Epithelial cell of proximal tubule (primary cell): ENCODE data around the gene TOMM5. TPM values are rescaled to one million over a fixed set of nuclear protein-coding genes. Genes with fewer than 3 reads are reported as not detected.
A peak's percentile ranks its signal among the peaks of the same experiment; 100 is the strongest.
"Not testable (repeated sequence)": the region's sequence is repeated elsewhere in the genome, so short reads cannot be mapped to it uniquely, and the experiment has no call there.

ENCODE experiments used
- DNase-seq: peaks from one replicate; pipeline ENCODE4 v3.0.0-alpha.2; 2011; ENCODE audit warnings: low read depth
- H3K4me3 ChIP-seq: 2 replicates; pipeline ENCODE4 v1.5.1; 2011; ENCODE audit warnings: low read depth, mild to moderate bottlenecking, low read length
- total RNA-seq: library from RNA; depleted of rRNA; stranded (reverse); fragments of >200 nt; gene quantifications from 2 replicates; pipeline ENCODE4 v1.2.3, GENCODE V29; 2015
- TF ChIP-seq, protein P1 (sequence below): conservative IDR thresholded peaks from 2 replicates; pipeline ENCODE4 v1.5.1; 2012; ENCODE audit warnings: low read depth, mild to moderate bottlenecking, low read length

Gene TOMM5
- total RNA-seq, 1 donor from 2014 or later: 159 TPM

DNA sequence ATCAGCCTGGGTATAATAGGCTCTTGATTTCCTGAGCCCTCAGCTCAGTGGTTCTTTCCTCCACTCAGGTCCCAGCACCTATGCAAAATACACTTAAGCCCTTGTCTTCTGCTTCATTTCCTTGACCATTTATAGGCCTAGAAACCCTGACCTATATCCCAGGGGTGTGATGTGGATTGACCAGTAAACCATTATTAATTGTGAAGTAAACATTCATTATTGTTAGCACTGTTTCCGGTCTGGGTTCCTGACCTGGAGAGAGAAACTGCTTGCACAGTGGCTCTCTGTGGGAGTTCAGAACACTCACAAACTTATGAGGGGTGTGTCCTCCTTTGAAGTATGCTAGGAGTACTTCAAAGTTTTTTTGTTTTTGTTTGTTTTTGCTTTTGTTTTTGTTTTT is 19.6 kb upstream of the TOMM5 start:
- TF ChIP-seq, protein P1, sequence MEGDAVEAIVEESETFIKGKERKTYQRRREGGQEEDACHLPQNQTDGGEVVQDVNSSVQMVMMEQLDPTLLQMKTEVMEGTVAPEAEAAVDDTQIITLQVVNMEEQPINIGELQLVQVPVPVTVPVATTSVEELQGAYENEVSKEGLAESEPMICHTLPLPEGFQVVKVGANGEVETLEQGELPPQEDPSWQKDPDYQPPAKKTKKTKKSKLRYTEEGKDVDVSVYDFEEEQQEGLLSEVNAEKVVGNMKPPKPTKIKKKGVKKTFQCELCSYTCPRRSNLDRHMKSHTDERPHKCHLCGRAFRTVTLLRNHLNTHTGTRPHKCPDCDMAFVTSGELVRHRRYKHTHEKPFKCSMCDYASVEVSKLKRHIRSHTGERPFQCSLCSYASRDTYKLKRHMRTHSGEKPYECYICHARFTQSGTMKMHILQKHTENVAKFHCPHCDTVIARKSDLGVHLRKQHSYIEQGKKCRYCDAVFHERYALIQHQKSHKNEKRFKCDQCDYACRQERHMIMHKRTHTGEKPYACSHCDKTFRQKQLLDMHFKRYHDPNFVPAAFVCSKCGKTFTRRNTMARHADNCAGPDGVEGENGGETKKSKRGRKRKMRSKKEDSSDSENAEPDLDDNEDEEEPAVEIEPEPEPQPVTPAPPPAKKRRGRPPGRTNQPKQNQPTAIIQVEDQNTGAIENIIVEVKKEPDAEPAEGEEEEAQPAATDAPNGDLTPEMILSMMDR: no peak
- no peak for DNase-seq
- no peak overlapping the region for H3K4me3 ChIP-seq

DNA sequence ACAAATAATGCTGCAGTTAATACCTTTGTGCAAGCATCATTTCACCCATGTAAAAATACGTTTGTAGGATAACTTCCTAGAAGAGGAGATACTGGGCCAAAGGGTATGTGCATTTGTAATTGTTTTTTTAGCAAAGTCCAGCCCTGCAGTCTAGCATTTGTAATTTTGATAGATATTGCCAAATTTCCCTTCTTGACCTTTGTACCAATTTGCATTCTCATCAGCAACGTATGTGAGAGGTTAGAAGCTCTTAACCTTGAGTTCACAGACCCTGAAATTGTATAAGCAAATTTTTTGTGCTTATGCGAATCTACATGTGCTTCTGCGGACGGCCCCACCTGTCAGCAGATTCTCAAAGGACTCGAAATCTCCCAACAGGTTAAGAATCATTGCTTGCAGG is 18.6 kb upstream of the TOMM5 start:
- DNase-seq: no peak
- TF ChIP-seq, protein P1: no peak
- H3K4me3 ChIP-seq: no peak overlapping the region

DNA sequence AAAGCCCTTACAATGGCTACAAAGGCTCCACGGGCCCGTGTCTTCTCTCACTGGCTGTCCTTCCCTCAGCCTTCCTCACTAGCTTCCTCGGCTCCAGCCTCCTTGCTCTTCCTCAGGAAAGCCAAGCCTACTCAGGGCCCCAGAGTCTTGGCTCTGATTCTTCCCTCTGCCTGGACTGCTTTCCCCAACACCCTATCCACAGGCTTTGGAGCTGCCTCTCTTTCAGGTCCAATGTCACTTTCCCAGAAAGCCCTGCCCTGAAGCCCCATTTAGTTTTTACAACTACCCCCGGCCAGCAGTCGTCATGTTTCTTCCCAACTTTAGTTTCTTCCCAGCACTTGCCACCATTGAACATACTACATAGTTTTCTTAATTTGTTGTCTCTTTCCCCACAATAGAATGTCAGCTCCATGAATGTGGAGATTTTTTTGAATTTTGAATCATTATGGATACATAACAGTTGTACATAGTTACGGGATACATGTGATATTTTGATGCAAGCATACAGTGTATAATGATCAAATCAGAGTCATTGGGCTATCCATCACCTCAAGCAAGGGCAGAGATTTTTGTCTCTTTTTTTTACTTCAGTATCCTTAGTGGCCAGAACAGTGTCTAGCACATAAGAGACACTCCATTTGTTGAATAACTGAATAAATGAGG is 17.5 kb upstream of the TOMM5 start:
- DNase-seq: no peak
- no peak overlapping the region for H3K4me3 ChIP-seq
- TF ChIP-seq, protein P1: no peak

DNA sequence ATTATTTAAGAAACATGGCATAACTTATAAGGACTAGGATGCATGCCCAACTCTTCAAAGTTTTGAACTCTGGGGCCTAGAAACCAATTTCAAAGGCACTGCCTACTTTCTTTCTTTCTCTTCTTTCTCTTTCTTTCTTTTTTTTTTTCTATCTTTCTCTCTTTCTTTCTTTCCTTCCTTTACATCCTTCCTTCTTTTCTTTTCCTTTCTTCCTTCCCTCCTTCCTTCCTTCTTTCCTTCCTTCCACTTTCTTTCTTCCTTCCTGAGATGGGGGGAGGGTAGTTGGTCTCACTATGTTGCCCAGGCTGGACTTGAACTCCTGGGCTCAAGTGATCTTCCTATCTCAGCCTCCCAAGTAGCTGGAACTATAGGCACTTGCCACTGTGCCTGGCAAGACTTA is 15.9 kb upstream of the TOMM5 start:
- no peak overlapping the region for H3K4me3 ChIP-seq
- no peak for DNase-seq
- TF ChIP-seq, protein P1: no peak

DNA sequence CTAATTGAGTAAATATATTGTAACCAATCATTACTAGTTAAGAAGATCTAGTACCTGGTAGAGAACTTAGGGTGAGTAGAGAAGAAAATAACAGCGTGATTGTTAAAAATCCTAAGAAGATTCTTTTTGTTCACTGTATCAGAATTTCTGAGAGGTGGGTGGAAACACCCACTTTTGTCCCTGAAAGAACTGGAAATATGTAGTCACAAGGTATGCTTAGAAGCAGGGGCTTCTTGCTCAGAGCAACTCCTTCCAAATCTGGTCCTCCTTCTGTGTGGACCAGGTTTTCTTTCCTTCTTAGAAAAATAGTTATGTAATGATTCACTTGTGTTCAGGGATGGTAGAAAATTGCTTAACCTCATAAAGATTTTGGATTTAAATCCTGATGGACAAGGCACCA is 11.9 kb upstream of the TOMM5 start:
- TF ChIP-seq, protein P1: no peak
- DNase-seq: no peak
- no peak overlapping the region for H3K4me3 ChIP-seq

DNA sequence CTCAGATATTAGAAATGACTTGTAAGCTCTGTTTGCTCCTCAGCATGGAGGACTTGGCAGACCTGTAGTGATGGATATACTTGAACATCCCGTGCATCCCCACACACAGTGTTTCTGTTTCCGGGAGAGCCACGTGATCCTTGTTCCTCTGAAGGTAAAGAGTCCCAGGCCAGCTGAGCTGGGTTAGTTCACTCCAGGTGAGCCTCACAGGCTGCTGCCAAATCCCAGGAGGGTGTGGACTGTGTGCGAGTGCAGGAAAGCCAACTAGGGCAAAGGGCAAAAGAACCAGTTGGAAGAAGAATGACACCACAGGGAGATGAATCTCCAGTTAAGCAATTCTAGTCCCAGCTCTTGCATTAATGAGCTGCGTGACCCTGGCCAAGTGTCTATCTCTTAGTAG is 10.4 kb upstream of the TOMM5 start:
- TF ChIP-seq, protein P1: no peak
- H3K4me3 ChIP-seq: no peak overlapping the region
- peak; percentile 12 for DNase-seq

DNA sequence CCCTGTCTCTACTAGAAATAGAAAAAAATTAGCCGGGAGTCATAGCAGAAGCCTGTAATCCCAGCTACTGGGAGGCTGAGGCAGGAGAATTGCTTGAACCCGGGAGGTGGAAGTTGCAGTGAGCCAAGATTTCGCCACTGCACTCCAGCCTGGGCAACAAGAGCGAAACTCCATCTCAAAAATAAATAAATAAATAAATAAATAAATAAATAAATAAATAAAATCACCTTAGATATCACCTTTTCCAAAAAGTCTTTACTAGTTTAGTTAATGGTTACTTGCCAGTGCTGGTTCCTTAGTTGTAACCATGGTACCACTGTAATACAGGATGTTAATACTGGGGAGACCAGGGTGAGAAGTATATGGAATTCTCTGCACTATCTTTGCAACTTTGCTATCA is 9.7 kb upstream of the TOMM5 start:
- not testable (repeated sequence) for DNase-seq, H3K4me3 ChIP-seq
